ENCODE data around the gene SURF6. TPM values are rescaled to one million over a fixed set of nuclear protein-coding genes. Genes with fewer than 3 reads are reported as not detected.
A peak's percentile ranks its signal among the peaks of the same experiment; 100 is the strongest.

SURF6 gene
- total RNA-seq, 1 donor from 2014 or later = 23.9 TPM

GRCh38 chr9:133370685-133371084, 34.7 kb upstream of the SURF6 start:
- Mint-ChIP-seq H3K4me3 (peak overlapping the region; percentile 54), H3K36me3 (ENCODE audit: low read depth) (peaks cover 3% of the 10 kb centered on the region), H3K4me1 (peaks cover 21% of the 10 kb centered on the region), H3K27ac (ENCODE audit: unreplicated experiment) (no peak overlapping the region), H3K9me3 (no peaks in the 10 kb centered on the region), H3K27me3 (ENCODE audit: low read depth) (no peaks in the 10 kb centered on the region)
- TF ChIP-seq CTCF (conservative IDR thresholded peaks at IDR 0.05) = no peak
- DNase-seq (ENCODE audit: low read depth, low spot score) = no peak

GRCh38 chr9:133369933-133370332, 33.9 kb upstream of the SURF6 start:
- Mint-ChIP-seq H3K4me1 (peaks cover 18% of the 10 kb centered on the region), H3K4me3 (no peak overlapping the region), H3K9me3 (no peaks in the 10 kb centered on the region), H3K36me3 (ENCODE audit: low read depth) (peaks cover 3% of the 10 kb centered on the region), H3K27ac (ENCODE audit: unreplicated experiment) (no peak overlapping the region), H3K27me3 (ENCODE audit: low read depth) (no peaks in the 10 kb centered on the region)
- TF ChIP-seq CTCF (conservative IDR thresholded peaks at IDR 0.05) = no peak
- DNase-seq (ENCODE audit: low read depth, low spot score) = no peak

- TF ChIP-seq CTCF (conservative IDR thresholded peaks at IDR 0.05) = no peak
- no peaks in the 10 kb centered on the region for H3K27me3 Mint-ChIP-seq (ENCODE audit: low read depth)
- peaks cover 13% of the 10 kb centered on the region for H3K4me1 Mint-ChIP-seq
- H3K27ac Mint-ChIP-seq (ENCODE audit: unreplicated experiment) = no peak overlapping the region
- no peak overlapping the region for H3K4me3 Mint-ChIP-seq
- H3K9me3 Mint-ChIP-seq = no peaks in the 10 kb centered on the region
- H3K36me3 Mint-ChIP-seq (ENCODE audit: low read depth) = peaks cover 3% of the 10 kb centered on the region
- no peak for DNase-seq (ENCODE audit: low read depth, low spot score)
Observed at GRCh38 chr9:133369422-133369821, 33.4 kb upstream of the SURF6 start.

GRCh38 chr9:133368249-133368881, 32.4 kb upstream of the SURF6 start:
- Mint-ChIP-seq H3K4me1 (peaks cover 7% of the 10 kb centered on the region), H3K4me3 (peak overlapping the region; percentile 16), H3K27me3 (ENCODE audit: low read depth) (no peaks in the 10 kb centered on the region), H3K9me3 (no peaks in the 10 kb centered on the region), H3K27ac (ENCODE audit: unreplicated experiment) (peak overlapping the region; percentile 83), H3K36me3 (ENCODE audit: low read depth) (peaks cover 6% of the 10 kb centered on the region)
- no peak for DNase-seq (ENCODE audit: low read depth, low spot score)
- TF ChIP-seq CTCF (conservative IDR thresholded peaks at IDR 0.05) = no peak

- Mint-ChIP-seq H3K4me1 (peaks cover 7% of the 10 kb centered on the region), H3K4me3 (no peak overlapping the region), H3K27me3 (ENCODE audit: low read depth) (no peaks in the 10 kb centered on the region), H3K27ac (ENCODE audit: unreplicated experiment) (no peak overlapping the region), H3K9me3 (no peaks in the 10 kb centered on the region), H3K36me3 (ENCODE audit: low read depth) (peaks cover 6% of the 10 kb centered on the region)
- TF ChIP-seq CTCF (conservative IDR thresholded peaks at IDR 0.05) = no peak
- DNase-seq (ENCODE audit: low read depth, low spot score) = no peak
Observed at GRCh38 chr9:133367778-133368177, 31.8 kb upstream of the SURF6 start.
